ENCODE measurements around the gene SCG3. TPM values are rescaled to one million over a fixed set of nuclear protein-coding genes. Genes with fewer than 3 reads are reported as not detected.

The SCG3 gene
- total and polyA plus RNA-seq, 2 of the 4 experiments (the other 2 are of a cell fraction), result 0.02 TPM; not detected in 1

DNA sequence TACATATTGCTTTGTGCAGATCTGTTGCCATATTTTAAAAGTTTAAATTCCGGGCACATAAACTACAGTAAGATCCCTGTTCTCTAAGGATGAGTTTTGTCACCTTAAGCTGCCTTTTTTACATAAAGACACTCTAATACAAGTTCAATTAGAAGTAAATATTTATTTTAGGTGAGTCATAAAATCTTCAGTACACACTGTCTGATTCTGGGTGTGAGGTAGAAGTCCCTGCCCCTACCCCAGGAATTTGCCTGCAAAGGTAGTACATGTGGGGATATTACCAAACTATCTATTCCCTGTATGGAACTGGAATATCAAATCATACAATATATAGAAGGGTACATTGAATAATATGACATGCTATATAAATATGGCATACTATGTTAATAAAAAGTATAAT lies 6.3 kb downstream of the SCG3 start:
- Histone ChIP-seq H3K4me1 (ENCODE audit: control insufficient read depth, insufficient read depth, low read length) (no peaks in the 10 kb centered on the region), H3K79me1 (ENCODE audit: low read depth in 1 of 2, low read length in 2 of 2) (no peaks in the 10 kb centered on the region), H3K9me1 (ENCODE audit: insufficient read depth, low read length) (no peaks in the 10 kb centered on the region), H4K5ac (ENCODE audit: low read depth, low read length) (no peak overlapping the region), H3K27ac (ENCODE audit: insufficient read depth, low read length) (no peak overlapping the region), H3K27me3 (ENCODE audit: control insufficient read depth, insufficient read depth, low read length) (peaks cover 14% of the 10 kb centered on the region), H3K56ac (ENCODE audit: extremely low read depth, insufficient read depth, low read length) (no peak overlapping the region), H2BK20ac (ENCODE audit: low read depth, low read length) (no peak overlapping the region), H4K20me1 (ENCODE audit: insufficient read depth, low read length) (no peaks in the 10 kb centered on the region), H3K9me3 (ENCODE audit: control insufficient read depth, insufficient read depth, low read length) (no peaks in the 10 kb centered on the region), H3K18ac (ENCODE audit: low read depth, low read length) (no peak overlapping the region), H3K4ac (ENCODE audit: low read depth, low read length) (no peak overlapping the region), H3K4me2 (ENCODE audit: low read depth, low read length) (no peak overlapping the region), H2BK120ac (ENCODE audit: low read depth, low read length) (no peak overlapping the region), H4K8ac (ENCODE audit: low read depth in 2 of 2, low read length in 2 of 2) (no peak overlapping the region), H2AFZ (replicated peaks; ENCODE audit: low read length, poor library complexity) (no peak overlapping the region), H3K14ac (replicated peaks; ENCODE audit: low read depth, low read length) (no peak overlapping the region), H3K9ac (ENCODE audit: low read depth, low read length) (no peak overlapping the region), H2AK9ac (replicated peaks; ENCODE audit: low read depth, low read length, poor library complexity) (no peak overlapping the region), H4K91ac (ENCODE audit: insufficient read depth, low read depth, low read length) (no peak overlapping the region), H3K36me3 (ENCODE audit: control insufficient read depth, insufficient read depth, low read length) (no peaks in the 10 kb centered on the region), H3K4me3 (ENCODE audit: insufficient read depth, low read depth, low read length) (no peak overlapping the region), H2AK5ac (ENCODE audit: low read depth, low read length) (no peak overlapping the region), H2BK5ac (ENCODE audit: low read depth, low read length, poor library complexity, severe bottlenecking) (no peak overlapping the region), H3K23ac (ENCODE audit: low read depth, low read length) (no peak overlapping the region), H2BK15ac (ENCODE audit: low read depth, low read length) (no peak overlapping the region)
- no peak for ATAC-seq (ENCODE audit: low read depth)
- intact Hi-C loops (cut with micrococcal nuclease) (loop anchor here (5.0 kb wide), 1 partner anchor 70 kb away; no protein-coding TSS in a partner anchor), dilution Hi-C loops (cut with HindIII; ENCODE audit: low sequenced_read_pairs, unreplicated experiment) (no loop called here), in situ Hi-C loops (cut with MboI; ENCODE audit: low sequenced_read_pairs) (no loop called here)
- ChIA-PET POLR2A (ENCODE audit: unreplicated experiment) (no interaction called here), CTCF (no interaction called here)
- BruUV-seq (replicated peaks), result no TSS peak
- TF ChIP-seq, protein P1, sequence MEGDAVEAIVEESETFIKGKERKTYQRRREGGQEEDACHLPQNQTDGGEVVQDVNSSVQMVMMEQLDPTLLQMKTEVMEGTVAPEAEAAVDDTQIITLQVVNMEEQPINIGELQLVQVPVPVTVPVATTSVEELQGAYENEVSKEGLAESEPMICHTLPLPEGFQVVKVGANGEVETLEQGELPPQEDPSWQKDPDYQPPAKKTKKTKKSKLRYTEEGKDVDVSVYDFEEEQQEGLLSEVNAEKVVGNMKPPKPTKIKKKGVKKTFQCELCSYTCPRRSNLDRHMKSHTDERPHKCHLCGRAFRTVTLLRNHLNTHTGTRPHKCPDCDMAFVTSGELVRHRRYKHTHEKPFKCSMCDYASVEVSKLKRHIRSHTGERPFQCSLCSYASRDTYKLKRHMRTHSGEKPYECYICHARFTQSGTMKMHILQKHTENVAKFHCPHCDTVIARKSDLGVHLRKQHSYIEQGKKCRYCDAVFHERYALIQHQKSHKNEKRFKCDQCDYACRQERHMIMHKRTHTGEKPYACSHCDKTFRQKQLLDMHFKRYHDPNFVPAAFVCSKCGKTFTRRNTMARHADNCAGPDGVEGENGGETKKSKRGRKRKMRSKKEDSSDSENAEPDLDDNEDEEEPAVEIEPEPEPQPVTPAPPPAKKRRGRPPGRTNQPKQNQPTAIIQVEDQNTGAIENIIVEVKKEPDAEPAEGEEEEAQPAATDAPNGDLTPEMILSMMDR (conservative IDR thresholded peaks at IDR 0.05; ENCODE audit: low read depth, low read length), result no peak
- TF ChIP-seq POLR2A (IDR thresholded peaks at IDR 0.05; ENCODE audit: low read depth, low read length) (no peak), MXI1 (IDR thresholded peaks at IDR 0.05; ENCODE audit: borderline replicate concordance, low read depth, low read length) (no peak), BHLHE40 (IDR thresholded peaks at IDR 0.05; ENCODE audit: low read depth, low read length) (no peak), RFX5 (IDR thresholded peaks at IDR 0.05; ENCODE audit: low read depth, low read length) (no peak), SMC3 (IDR thresholded peaks at IDR 0.05; ENCODE audit: low read depth, low read length) (no peak), NFE2L2 (IDR thresholded peaks at IDR 0.05; ENCODE audit: low read depth, low read length) (no peak)
- TF ChIP-seq, protein P2, sequence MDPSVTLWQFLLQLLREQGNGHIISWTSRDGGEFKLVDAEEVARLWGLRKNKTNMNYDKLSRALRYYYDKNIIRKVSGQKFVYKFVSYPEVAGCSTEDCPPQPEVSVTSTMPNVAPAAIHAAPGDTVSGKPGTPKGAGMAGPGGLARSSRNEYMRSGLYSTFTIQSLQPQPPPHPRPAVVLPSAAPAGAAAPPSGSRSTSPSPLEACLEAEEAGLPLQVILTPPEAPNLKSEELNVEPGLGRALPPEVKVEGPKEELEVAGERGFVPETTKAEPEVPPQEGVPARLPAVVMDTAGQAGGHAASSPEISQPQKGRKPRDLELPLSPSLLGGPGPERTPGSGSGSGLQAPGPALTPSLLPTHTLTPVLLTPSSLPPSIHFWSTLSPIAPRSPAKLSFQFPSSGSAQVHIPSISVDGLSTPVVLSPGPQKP (IDR thresholded peaks at IDR 0.05; ENCODE audit: borderline replicate concordance, low read depth, low read length), result no peak
- no CpG with 5 or more reads among the region's 1 CpG for WGBS, 2 experiments (ENCODE audit: extremely low coverage in 2 of 2, insufficient read length in 1 of 2)
- no peak for DNase-seq
